Right lobe of liver (tissue), 6 donors: Measurements from ENCODE around the gene DHX57. TPM values are rescaled to one million over a fixed set of nuclear protein-coding genes. Genes with fewer than 3 reads are reported as not detected.

Source experiments
- ATAC-seq, 4 donors: fragments of 200-7000 bp; cut with Tn5 transposase; one replicate each; pipeline ENCODE4 v1.9.1; 2020; ENCODE audit warnings: mild to moderate bottlenecking in 4 of 4, moderate library complexity in 4 of 4
- DNase-seq, 3 donors: peaks; one replicate each; pipeline ENCODE4 v3.0.0-alpha.2; 2020
- H3K27ac ChIP-seq, 3 donors: fragments of 200-600 bp; one replicate each; pipeline ENCODE4 v1.8.0; 2022
- H3K27me3 ChIP-seq, 2 donors: fragments of 200-600 bp; one replicate each; pipeline ENCODE4 v1.8.0; 2022
- H3K36me3 ChIP-seq, 4 donors: fragments of 200-600 bp; sonication (generic) in 1 of 4; one replicate each; pipeline versions ENCODE4 v1.5.1 to v1.8.0; 2017 to 2022; ENCODE audit warnings: control low read depth in 1 of 4
- H3K4me1 ChIP-seq, 4 donors: fragments of 200-600 bp; sonication (generic) in 1 of 4; one replicate each; pipeline versions ENCODE4 v1.5.1 to v1.8.0; 2017 to 2022; ENCODE audit warnings: control low read depth in 1 of 4
- H3K4me3 ChIP-seq, 3 donors: fragments of 200-600 bp; one replicate each; pipeline ENCODE4 v1.8.0; 2022
- H3K9me3 ChIP-seq, 4 donors: fragments of 200-600 bp; sonication (generic) in 1 of 4; one replicate each; pipeline versions ENCODE4 v1.5.1 to v1.8.0; 2017 to 2022; ENCODE audit warnings: control low read depth in 1 of 4
- CTCF ChIP-seq, 4 donors: fragments of 200-600 bp in 3 of 4; fragments of 450-650 bp in 1 of 4; IDR thresholded peaks; one replicate each; pipeline versions ENCODE4 v1.5.1 to v1.8.0; 2016 to 2022; ENCODE audit warnings: antibody characterized with exemption in 4 of 4, mild to moderate bottlenecking in 2 of 4
- POLR2A ChIP-seq: fragments of 450-650 bp; IDR thresholded peaks from one replicate; pipeline ENCODE4 v1.6.1; 2017; ENCODE audit warnings: antibody characterized with exemption, mild to moderate bottlenecking
- WGBS: methylation state at CpG from one replicate; pipeline ENCODE4 v1.1.6; 2018; ENCODE audit warnings: low coverage, low lambda C conversion rate; ENCODE audit not compliant: insufficient coverage; ENCODE audit errors: missing lambda C conversion rate; 5-methylcytosine and 5-hydroxymethylcytosine counted together
- intact Hi-C, 2 donors: fragments of 100-400 bp; cut with DNase I; formaldehyde crosslinking; loops; one replicate each; pipeline versions ENCODE4 v1.11.2 to v1.14.1; 2022
- total RNA-seq, 6 experiments: library from RNA; depleted of rRNA in 2 of 6; stranded (reverse); fragments of >200 nt in 2 of 6; fragmentation: NEBNext Ultra II Directional in 3 of 6; extraction: Animal tissue kit (Norgen Biotek cat#: 25700) in 3 of 6; gene quantifications; one replicate each; pipeline versions ENCODE4 v1.1.0 to v1.2.4, GENCODE V29; 2016 to 2023
- donor health status: DM: no; HTN: yes; CAD: no.
- donor health status: DM: no; HTN: no; CAD: no.
- donor health status: DM: no; HTN: no; CAD: no.
- donor health status: DM: no; HTN: yes; CAD: no.
- donor health status: DM: no; HTN: yes; CAD: no.

Gene DHX57
- total RNA-seq, 6 experiments from 2014 or later, result 4.4 to 6.4 (median 4.9) TPM

GRCh38 chr2:38866773-38867443, 8.8 kb downstream of the DHX57 start:
- H3K4me3 ChIP-seq, result no peak overlapping the region
- H3K27me3 ChIP-seq, result no peaks in the 10 kb centered on the region
- no peak overlapping the region for H3K27ac ChIP-seq
- ATAC-seq (no peak), DNase-seq (no peak)
- no peak for TF ChIP-seq POLR2A
- no peak for TF ChIP-seq CTCF (IDR thresholded peaks at IDR 0.05)
- intact Hi-C loops, result no loop called here
- H3K36me3 ChIP-seq, result peaks cover 0 to 13% (median 2%) of the 10 kb centered on the region in 4 donors
- H3K9me3 ChIP-seq, result no peaks in the 10 kb centered on the region
- WGBS, result 94% methylated on average over 2 of the region's 3 CpGs
- no peaks in the 10 kb centered on the region for H3K4me1 ChIP-seq

GRCh38 chr2:38863061-38863695, 12.6 kb downstream of the DHX57 start:
- DNase-seq, result no peak
- ATAC-seq, result no peak
- no peak overlapping the region for H3K27ac ChIP-seq
- peaks cover 0 to 6% (median 0%) of the 10 kb centered on the region in 4 donors for H3K4me1 ChIP-seq
- H3K9me3 ChIP-seq, result no peaks in the 10 kb centered on the region
- TF ChIP-seq POLR2A (no peak), CTCF (IDR thresholded peaks at IDR 0.05) (no peak)
- no peak overlapping the region for H3K4me3 ChIP-seq
- no peaks in the 10 kb centered on the region for H3K27me3 ChIP-seq
- peaks cover 0 to 30% (median 6%) of the 10 kb centered on the region in 4 donors for H3K36me3 ChIP-seq
- WGBS, result 83% methylated on average over 2 of the region's 2 CpGs
- intact Hi-C loops, result no loop called here

- ATAC-seq (no peak), DNase-seq (no peak)
- no peak overlapping the region for H3K4me3 ChIP-seq
- H3K4me1 ChIP-seq, result peaks cover 0 to 6% (median 0%) of the 10 kb centered on the region in 4 donors
- H3K9me3 ChIP-seq, result no peaks in the 10 kb centered on the region
- H3K27ac ChIP-seq, result no peak overlapping the region
- H3K27me3 ChIP-seq, result no peaks in the 10 kb centered on the region
- intact Hi-C loops, result no loop called here
- no peak for TF ChIP-seq CTCF (IDR thresholded peaks at IDR 0.05)
- no peak for TF ChIP-seq POLR2A
- peaks cover 0 to 34% (median 6%) of the 10 kb centered on the region in 4 donors for H3K36me3 ChIP-seq
Measured at GRCh38 chr2:38862476-38862875, 13.3 kb downstream of the DHX57 start.

GRCh38 chr2:38856165-38856564, 19.6 kb downstream of the DHX57 start:
- peaks cover 0 to 35% (median 6%) of the 10 kb centered on the region in 4 donors for H3K36me3 ChIP-seq
- peak in 1 of 4 donors; percentile 15 for ATAC-seq
- 78% methylated on average over 1 of the region's 1 CpG for WGBS

More at GRCh38 chr2:38856165-38856564, 19.6 kb downstream of the DHX57 start:
- intact Hi-C loops, result no loop called here
- peaks cover 0 to 6% (median 0%) of the 10 kb centered on the region in 4 donors for H3K4me1 ChIP-seq
- H3K4me3 ChIP-seq, result no peak overlapping the region
- no peaks in the 10 kb centered on the region for H3K9me3 ChIP-seq
- no peak for DNase-seq
- H3K27me3 ChIP-seq, result no peaks in the 10 kb centered on the region
- H3K27ac ChIP-seq, result no peak overlapping the region
- TF ChIP-seq CTCF (IDR thresholded peaks at IDR 0.05) (no peak), POLR2A (no peak)
